Astrocyte of the spinal cord (primary cell): ENCODE measurements around the gene OPCML.

Source experiments
- DNase-seq: peaks from one replicate; pipeline ENCODE4 v3.0.0; 2011; ENCODE audit warnings: low read depth, low spot score
- H3K4me3 ChIP-seq: 2 replicates; pipeline ENCODE4 v1.5.1; 2011; ENCODE audit warnings: low read depth, mild to moderate bottlenecking, low read length, moderate library complexity
- CTCF ChIP-seq: IDR thresholded peaks from 2 replicates; pipeline ENCODE4 v1.5.1; 2012; ENCODE audit warnings: low read depth, mild to moderate bottlenecking, low read length, inconsistent platforms
- in situ Hi-C: cut with HindIII; loops from 2 replicates; pipeline ENCODE4 v1.10.0; 2017; ENCODE audit warnings: low sequenced_read_pairs

The OPCML gene

GRCh38 chr11:133326332-133326731, 206.0 kb downstream of the OPCML start:
- in situ Hi-C loops = no loop called here
- H3K4me3 ChIP-seq = no peak overlapping the region
- TF ChIP-seq CTCF = no peak
- no peak for DNase-seq

- in situ Hi-C loops = no loop called here
- TF ChIP-seq CTCF = no peak
These were observed 206.6 kb downstream of the OPCML start for GRCh38 chr11:133325711-133326110.

GRCh38 chr11:133323354-133323753, 208.9 kb downstream of the OPCML start:
- in situ Hi-C loops = no loop called here
- TF ChIP-seq CTCF = no peak
- no peak overlapping the region for H3K4me3 ChIP-seq

More at GRCh38 chr11:133325711-133326110, 206.6 kb downstream of the OPCML start:
- no peak for DNase-seq
- H3K4me3 ChIP-seq = no peak overlapping the region

GRCh38 chr11:133318221-133318620, 214.1 kb downstream of the OPCML start:
- DNase-seq = no peak
- in situ Hi-C loops = no loop called here

More at GRCh38 chr11:133323354-133323753, 208.9 kb downstream of the OPCML start:
- no peak for DNase-seq

GRCh38 chr11:133311230-133311629, 221.1 kb downstream of the OPCML start:
- no peak overlapping the region for H3K4me3 ChIP-seq
- in situ Hi-C loops = no loop called here
- no peak for TF ChIP-seq CTCF
- no peak for DNase-seq

More at GRCh38 chr11:133318221-133318620, 214.1 kb downstream of the OPCML start:
- no peak overlapping the region for H3K4me3 ChIP-seq
- TF ChIP-seq CTCF = no peak

GRCh38 chr11:133306019-133306418, 226.3 kb downstream of the OPCML start:
- DNase-seq = no peak
- no peak overlapping the region for H3K4me3 ChIP-seq
- in situ Hi-C loops = no loop called here
- no peak for TF ChIP-seq CTCF
